Parathyroid adenoma (tissue), 2 donors: ENCODE data around the gene ZNF385C.
"Not testable (repeated sequence)": the region's sequence is repeated elsewhere in the genome, so short reads cannot be mapped to it uniquely, and the experiment has no call there.

Experiments
- H2AFZ ChIP-seq: fragments of 300-600 bp; sonication (generic); one replicate; pipeline ENCODE4 v1.7.0; 2017; ENCODE audit warnings: antibody characterized with exemption, mild to moderate bottlenecking
- H3K27ac ChIP-seq: fragments of 300-600 bp; sonication (generic); one replicate; pipeline ENCODE4 v1.7.0; 2017
- H3K27me3 ChIP-seq: fragments of 300-600 bp; sonication (generic); one replicate; pipeline ENCODE4 v1.7.0; 2017; ENCODE audit warnings: low read length; ENCODE audit not compliant: control insufficient read depth, insufficient read depth
- H3K36me3 ChIP-seq: fragments of 300-600 bp; sonication (generic); one replicate; pipeline ENCODE4 v1.7.0; 2017; ENCODE audit warnings: low read length; ENCODE audit not compliant: control insufficient read depth, insufficient read depth
- H3K4me1 ChIP-seq: fragments of 300-600 bp; sonication (generic); one replicate; pipeline ENCODE4 v1.7.0; 2017; ENCODE audit warnings: control low read depth
- H3K4me2 ChIP-seq: fragments of 300-600 bp; sonication (generic); one replicate; pipeline ENCODE4 v1.7.0; 2017; ENCODE audit warnings: low read length
- H3K4me3 ChIP-seq: fragments of 300-600 bp; sonication (generic); one replicate; pipeline ENCODE4 v1.7.0; 2017; ENCODE audit warnings: low read depth, low read length
- H3K79me2 ChIP-seq: fragments of 300-600 bp; sonication (generic); one replicate; pipeline ENCODE4 v1.7.0; 2017; ENCODE audit warnings: control low read depth
- H3K9ac ChIP-seq: fragments of 300-600 bp; sonication (generic); one replicate; pipeline ENCODE4 v1.7.0; 2017; ENCODE audit warnings: mild to moderate bottlenecking
- H3K9me3 ChIP-seq: fragments of 300-600 bp; sonication (generic); one replicate; pipeline ENCODE4 v1.7.0; 2017; ENCODE audit warnings: low read length; ENCODE audit not compliant: control insufficient read depth
- TF ChIP-seq, protein P1 (sequence below): fragments of 300-600 bp; sonication (generic); IDR thresholded peaks from one replicate; pipeline ENCODE4 v1.7.0; 2017; ENCODE audit warnings: antibody characterized with exemption, mild to moderate bottlenecking
- donor health status: primary hyperparathyroidism.

ZNF385C gene, protein sequence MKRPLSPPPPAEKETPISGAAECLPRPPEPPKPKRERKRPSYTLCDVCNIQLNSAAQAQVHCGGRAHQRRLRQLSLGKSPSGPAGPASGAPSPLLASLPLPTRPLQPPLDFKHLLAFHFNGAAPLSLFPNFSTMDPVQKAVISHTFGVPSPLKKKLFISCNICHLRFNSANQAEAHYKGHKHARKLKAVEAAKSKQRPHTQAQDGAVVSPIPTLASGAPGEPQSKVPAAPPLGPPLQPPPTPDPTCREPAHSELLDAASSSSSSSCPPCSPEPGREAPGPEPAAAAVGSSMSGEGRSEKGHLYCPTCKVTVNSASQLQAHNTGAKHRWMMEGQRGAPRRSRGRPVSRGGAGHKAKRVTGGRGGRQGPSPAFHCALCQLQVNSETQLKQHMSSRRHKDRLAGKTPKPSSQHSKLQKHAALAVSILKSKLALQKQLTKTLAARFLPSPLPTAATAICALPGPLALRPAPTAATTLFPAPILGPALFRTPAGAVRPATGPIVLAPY

DNA sequence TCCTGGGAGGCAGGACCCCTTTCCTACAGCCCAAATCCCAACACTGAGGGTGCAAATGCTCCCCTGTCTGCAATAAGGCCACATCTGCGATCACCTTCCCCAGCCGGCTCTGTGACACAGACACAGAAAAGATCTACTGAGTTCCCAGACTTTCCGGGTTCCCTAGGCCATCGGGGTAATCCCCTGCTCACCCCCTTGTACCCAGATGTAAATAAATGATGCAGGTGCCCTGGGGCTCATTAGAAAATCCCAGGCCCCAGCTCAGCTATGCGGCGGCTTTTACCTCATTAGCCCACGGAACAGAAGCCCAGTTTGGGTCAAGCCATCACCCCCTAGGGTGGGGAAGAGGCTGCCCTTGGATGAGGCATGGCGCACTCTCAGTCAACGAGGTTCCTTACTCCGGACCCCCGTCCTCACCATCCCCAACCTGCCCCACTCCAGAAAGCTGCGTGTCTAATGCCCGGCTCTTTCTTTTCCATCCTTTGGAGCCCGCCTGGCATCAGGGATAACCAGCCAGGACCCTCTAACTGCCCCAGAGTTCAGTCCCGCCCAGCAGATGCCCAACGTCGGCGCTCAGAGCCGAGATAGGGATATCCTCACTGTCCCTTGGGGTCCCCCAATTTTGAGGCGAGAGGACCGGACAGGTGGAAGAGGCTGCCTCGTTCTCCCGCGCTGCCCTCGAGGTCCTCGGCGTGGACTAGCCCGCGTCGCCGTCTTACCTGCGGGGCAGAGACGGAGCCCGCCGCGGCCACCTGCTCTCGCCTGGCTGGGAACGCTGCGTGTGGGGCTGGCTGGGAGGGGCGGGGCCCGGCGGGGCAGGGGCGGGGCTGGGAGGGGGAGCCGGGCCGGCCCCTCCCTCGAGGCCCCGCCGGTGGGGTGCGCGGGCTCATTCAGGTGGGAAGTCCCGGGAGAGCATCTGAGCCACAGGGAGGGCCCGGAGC, at the start of gene ZNF385C:
Gene ZNF385C, minus strand, starts transcription at position 783 of the 941 bp plus-strand sequence. CDS start 35,417 bp downstream, outside the sequence.
- TF ChIP-seq, protein P1, sequence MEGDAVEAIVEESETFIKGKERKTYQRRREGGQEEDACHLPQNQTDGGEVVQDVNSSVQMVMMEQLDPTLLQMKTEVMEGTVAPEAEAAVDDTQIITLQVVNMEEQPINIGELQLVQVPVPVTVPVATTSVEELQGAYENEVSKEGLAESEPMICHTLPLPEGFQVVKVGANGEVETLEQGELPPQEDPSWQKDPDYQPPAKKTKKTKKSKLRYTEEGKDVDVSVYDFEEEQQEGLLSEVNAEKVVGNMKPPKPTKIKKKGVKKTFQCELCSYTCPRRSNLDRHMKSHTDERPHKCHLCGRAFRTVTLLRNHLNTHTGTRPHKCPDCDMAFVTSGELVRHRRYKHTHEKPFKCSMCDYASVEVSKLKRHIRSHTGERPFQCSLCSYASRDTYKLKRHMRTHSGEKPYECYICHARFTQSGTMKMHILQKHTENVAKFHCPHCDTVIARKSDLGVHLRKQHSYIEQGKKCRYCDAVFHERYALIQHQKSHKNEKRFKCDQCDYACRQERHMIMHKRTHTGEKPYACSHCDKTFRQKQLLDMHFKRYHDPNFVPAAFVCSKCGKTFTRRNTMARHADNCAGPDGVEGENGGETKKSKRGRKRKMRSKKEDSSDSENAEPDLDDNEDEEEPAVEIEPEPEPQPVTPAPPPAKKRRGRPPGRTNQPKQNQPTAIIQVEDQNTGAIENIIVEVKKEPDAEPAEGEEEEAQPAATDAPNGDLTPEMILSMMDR: no peak
- H3K4me3 ChIP-seq: no peak within 1 kb of the TSS
- no peak within 1 kb of the TSS for H3K4me2 ChIP-seq
- peaks cover 3% of the 10 kb centered on the region for H3K4me1 ChIP-seq
- H3K36me3 ChIP-seq: no peaks in the 10 kb centered on the region
- no peak within 1 kb of the TSS for H3K27ac ChIP-seq
- no peak within 1 kb of the TSS for H3K9ac ChIP-seq
- no peaks in the 10 kb centered on the region for H3K27me3 ChIP-seq
- no peaks in the 10 kb centered on the region for H3K79me2 ChIP-seq
- no peaks in the 10 kb centered on the region for H3K9me3 ChIP-seq
- peak within 1 kb of the TSS; percentile 76 for H2AFZ ChIP-seq

DNA sequence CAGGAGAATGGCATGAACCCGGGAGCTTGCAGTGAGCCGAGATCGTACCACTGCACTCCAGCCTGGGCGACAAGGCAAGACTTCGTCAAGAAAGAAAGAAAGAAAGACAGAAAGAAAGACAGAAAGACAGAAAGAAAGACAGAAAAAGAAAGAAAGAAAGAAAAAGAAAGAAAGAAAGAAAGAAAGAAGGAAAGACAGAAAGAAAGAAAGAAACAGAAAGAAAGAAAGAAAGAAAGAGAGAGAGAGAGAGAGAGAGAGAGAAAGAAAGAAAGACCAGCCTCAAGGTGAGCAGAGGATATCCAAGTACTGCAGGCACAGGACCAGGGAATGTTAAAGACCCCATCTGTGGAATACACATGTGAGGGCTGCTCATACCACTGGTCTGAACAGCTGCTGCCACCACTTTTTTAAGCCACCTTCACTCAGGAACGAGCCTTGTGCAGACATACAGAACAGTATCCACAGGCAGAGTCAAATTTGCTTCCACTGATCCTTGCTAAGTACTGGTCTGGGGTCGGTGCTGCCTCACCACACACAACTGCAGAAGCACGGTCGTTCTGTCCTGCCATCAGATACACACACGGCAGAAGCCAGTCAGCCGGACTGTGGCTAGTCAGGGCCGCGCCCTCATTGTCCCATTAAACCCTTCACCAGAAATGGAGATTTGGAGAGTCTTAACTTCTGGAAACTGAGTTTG, 48.8 kb upstream of the ZNF385C start:
- Histone ChIP-seq H3K4me1 (peaks cover 5% of the 10 kb centered on the region), H3K9me3 (no peaks in the 10 kb centered on the region), H3K4me2 (no peak overlapping the region), H3K36me3 (no peaks in the 10 kb centered on the region), H3K4me3 (no peak overlapping the region), H3K79me2 (peaks cover 48% of the 10 kb centered on the region), H2AFZ (no peak overlapping the region), H3K9ac (no peak overlapping the region), H3K27me3 (no peaks in the 10 kb centered on the region), H3K27ac (no peak overlapping the region)
- TF ChIP-seq, protein P1: no peak

DNA sequence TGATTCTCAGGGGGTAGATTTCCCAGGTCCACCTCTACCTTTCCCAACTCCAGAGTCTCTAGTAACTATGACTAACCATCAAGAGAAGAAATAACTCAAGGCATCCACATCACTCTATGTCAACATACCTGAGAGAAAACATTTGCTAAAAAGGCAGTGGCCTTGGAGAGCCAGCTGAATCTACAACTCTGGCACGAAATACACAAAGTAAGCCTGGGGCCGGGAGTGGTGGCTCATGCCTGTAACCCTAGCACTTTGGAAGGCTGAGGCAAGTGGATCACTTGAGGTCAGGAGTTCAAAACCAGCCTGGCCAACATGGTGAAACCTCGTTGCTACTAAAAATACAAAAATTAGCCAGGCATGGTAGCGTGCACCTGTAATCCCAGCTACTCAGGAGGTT, 44.9 kb upstream of the ZNF385C start:
- not testable (repeated sequence) for H3K4me2 ChIP-seq, H3K27ac ChIP-seq, H3K36me3 ChIP-seq, H3K4me1 ChIP-seq, H3K9me3 ChIP-seq, H3K4me3 ChIP-seq, H2AFZ ChIP-seq, H3K9ac ChIP-seq, H3K27me3 ChIP-seq
- peaks cover 57% of the 10 kb centered on the region for H3K79me2 ChIP-seq

DNA sequence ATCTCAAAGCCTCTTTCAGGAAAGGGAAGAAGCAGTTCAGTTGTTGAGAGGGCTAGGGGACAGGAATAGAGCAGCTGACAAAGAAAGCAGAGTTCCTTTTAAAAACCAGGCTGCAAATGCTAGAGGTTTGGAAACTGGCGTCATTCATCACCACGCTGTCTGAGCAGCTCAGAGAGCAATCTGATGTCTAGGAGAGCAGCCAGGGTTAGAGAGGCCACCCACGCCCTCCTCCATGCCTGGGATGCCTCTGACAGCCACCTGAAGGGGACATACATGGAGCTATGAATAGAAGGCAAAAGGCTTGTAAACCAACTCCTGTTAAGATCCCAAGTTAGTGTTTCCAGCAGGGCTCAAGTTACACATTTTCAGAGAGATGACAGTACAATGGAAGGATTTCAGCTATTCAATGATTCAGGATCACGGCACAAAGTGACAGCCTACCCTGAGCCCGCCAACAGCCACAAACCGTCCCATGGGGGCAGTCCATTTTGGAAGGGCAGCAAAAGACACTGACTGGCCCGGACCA, 44.2 kb upstream of the ZNF385C start:
- Histone ChIP-seq H3K4me3 (no peak overlapping the region), H3K4me1 (peaks cover 5% of the 10 kb centered on the region), H3K9me3 (no peaks in the 10 kb centered on the region), H3K36me3 (no peaks in the 10 kb centered on the region), H3K79me2 (peaks cover 64% of the 10 kb centered on the region), H3K27ac (no peak overlapping the region), H3K9ac (no peak overlapping the region), H3K27me3 (no peaks in the 10 kb centered on the region), H2AFZ (no peak overlapping the region), H3K4me2 (no peak overlapping the region)
- TF ChIP-seq, protein P1: no peak
